A172 (cell line): Measurements from ENCODE around the gene ANXA4. TPM values are rescaled to one million over a fixed set of nuclear protein-coding genes. Genes with fewer than 3 reads are reported as not detected.
"Not testable (repeated sequence)": the region's sequence is repeated elsewhere in the genome, so short reads cannot be mapped to it uniquely, and the experiment has no call there.

Source experiments
- DNase-seq: peaks from one replicate; pipeline ENCODE4 v3.0.0-alpha.2; 2015; ENCODE audit warnings: low spot score
- total RNA-seq: library from RNA; depleted of rRNA; stranded (reverse); fragments of >200 nt; shearing (Covaris generic); gene quantifications from 2 replicates; pipeline ENCODE4 v1.2.3, GENCODE V29; 2014

The ANXA4 gene
- total RNA-seq, 1 experiment from 2014 or later = 85.1 TPM

DNA sequence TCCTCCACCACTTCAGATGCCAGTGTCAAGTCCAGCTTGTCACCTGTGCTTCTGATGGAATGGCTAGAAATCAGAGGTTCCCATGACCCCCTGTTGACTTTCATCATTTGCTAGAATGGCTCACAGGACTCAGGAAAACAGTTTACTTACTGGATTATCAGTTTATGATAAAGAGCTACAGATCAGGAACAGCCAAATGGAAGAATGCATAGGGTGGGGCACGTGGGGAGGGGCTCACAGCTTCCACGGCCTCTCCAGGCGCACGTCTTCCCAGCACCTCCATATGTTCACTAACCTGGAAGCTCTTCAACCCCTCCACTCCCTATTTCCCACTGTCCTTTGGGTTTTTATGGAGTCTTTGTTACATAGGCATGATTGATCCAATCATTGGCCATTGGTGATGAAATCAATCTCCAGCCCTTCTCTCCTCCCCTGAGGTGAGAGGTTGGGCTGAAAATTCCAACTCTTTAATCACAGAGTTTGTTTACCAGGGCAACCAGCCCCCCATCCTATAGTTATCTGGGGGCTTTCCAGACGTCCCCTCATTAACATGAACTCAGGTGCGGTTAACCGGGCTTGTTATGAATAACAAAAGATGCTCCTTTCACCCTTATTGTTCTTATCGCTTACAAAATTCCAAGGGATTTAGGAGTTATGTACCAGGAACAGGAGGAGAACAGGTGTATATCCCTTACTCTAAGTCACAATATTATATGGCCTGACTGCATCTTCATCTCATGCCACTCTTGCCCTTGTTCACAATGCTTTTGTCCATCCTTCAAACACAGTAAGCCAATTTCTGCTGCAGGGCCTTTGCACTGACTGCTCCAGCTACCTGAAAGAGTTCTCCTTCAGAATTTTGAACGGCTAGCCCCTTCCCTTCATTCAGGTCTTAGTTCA is 35.2 kb downstream of the ANXA4 start:
- DNase-seq = no peak

DNA sequence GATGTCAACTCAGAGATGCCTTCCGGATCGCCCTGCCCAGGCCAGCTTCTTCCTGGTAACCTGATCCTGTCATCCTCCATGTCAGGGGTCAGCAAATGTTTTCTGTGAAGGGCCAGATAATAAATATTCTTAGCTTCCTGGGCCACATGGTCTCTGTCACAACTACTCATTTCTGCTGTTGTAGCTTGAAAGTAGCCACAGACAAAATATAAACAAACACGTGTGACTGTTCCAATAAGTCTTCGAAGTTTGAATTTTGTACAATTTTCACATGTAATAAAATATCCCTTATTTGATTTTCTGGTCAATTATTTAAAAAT is 35.8 kb downstream of the ANXA4 start:
- no peak for DNase-seq

DNA sequence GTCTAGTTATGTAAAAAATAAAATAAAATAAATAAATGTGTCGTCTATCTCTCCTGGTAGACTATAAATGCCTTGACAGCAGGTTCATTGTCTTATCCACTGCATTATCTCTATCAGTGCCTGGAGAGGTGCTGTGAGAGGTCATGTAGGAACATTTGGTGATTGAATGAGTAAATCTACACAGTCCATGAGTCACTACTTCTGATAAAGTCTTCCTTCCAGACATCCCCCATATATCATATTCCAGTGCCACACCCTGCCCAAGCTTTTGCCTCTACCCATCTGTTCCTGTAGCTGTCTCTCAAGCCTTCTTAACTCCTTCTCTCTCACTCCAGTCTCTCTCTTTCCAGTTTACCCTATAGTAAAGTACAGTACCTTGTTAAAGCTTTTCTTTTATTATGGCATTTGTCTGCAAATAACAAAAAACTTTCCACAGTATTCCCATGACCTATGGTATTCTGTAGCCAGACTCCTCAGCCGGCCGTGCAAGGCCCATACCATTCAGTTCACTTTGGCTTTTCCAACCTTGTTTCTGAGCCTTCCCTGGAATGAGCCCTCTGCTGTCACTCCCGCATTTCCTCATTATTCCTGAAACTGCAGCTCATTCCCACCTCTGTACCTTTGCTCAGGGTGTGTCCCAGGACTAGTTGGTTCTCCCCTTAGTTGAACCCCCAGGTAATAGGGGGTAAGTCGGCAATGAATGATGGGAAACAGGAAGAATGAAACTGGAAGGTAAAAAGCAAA is 37.5 kb downstream of the ANXA4 start:
- DNase-seq = peak; percentile 97

DNA sequence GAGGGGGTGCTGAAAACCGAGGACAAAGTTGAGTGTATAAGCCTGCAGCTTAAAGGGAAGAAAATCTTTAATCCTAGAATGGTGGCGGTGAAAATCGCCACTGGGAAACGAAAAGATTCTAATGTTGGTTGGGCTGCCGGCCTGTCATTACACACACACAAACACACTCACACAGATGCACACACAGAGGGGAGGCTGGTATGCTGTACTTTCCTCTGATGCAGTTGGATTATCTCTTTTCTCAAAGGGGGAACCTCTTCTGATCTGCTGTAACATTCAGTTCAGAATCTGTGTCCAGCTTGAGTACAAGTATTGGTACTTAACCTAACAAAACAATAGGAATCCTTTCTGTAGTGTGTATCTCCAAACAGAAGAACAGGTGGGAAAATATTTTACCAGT is 39.0 kb downstream of the ANXA4 start:
- no peak for DNase-seq

DNA sequence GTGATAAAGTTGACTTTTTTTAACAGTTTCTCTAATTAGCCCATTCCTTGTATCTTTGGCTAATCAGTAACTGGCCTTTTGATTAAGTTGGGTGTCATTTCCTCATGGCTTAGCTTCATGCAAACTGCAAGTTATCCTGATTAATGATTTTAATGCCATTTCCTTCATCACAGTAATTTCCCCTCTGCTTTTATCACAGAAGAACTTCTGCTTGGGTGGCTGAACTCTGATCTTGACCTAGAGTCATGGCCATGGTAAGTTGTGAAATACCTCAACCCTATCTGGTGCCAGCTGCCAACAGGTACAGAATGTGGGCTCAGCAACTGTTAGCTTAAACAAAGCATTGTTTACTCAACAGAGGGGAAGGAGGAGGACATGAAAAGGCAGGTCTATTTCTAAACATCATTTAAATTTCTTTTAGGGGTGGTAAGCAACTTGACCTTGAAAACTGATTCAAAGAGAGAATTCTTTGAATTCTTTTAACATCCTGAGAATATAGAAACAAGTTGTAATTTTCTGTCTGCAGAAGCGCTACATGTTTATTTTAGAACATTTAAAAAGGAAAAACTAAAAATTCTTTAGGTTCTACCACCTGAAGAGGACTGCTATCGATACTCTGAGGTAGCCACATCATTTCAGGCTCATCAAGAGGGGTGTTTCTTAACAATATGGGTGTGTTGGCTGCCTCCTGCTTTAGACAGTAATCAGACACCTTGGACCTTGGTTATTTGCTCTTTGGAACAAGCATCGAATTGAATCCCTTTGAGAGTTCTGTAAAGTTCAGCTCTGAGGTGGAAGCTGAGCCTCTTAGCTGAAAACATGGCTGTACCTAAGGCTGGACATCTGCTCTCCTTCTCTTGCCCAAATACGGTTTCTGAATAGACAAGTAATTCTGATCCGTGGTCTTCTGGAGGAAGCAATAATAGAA is 39.7 kb downstream of the ANXA4 start:
- no peak for DNase-seq

DNA sequence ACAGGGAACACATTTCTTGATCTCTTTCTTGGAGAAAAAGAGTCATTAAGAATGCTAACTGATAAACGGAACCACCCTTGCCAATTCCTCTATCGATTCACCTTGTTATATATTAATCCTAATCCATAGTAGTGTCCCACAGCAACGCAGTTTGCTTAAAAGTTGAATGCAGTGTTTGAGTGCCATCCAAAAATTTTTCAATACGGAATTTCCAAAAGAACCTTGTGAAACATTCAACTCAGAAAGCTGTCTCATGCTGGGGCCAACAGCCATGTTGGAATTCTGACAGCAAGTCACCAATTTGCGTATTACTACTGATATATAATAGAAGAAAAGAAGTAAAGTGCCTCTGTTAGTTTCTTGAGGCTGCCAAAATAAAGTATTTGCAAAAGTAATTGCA is 42.3 kb downstream of the ANXA4 start:
- DNase-seq = no peak

DNA sequence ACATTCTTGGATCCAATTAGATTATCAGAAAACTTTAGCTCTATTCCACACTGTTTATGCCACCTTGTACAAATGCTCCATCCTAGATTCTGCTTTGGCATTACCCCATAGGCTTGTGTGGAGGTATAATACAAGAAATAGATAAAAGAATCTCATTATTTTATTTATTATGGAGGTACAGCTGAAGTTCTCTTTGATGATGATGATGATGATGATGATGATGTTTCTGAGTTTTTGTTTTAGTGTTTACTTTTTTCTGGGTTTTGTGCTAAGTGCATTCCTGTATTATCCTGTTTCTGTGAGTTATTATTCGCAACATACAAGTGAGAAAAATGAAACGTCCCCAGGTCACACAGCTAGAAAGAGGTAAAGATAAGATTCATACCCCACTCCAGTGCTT is 43.4 kb downstream of the ANXA4 start:
- no peak for DNase-seq

DNA sequence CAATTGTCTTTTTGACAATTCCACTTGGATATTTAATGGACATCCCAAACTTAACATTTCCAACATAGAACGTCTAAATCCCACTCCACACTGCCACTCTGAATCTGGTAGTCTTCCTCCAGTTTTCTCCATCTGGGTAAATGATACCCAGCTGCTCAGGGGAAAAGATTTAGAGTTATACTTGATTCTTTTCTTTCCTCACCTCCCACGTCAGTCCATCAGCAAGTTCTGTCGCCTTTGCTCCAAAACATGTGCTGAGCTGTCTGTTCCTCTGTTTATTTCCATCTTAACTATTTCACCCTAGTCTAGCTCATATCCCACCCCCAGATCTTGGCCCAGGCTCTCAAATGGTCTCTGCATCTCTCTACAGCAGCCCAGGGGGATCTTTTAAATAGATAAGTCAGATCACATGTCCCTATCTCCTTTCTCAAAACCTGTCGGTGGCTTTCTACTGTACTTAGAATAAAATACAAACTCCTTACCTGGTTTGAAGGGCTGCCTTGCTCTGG is 44.2 kb downstream of the ANXA4 start:
- no peak for DNase-seq

DNA sequence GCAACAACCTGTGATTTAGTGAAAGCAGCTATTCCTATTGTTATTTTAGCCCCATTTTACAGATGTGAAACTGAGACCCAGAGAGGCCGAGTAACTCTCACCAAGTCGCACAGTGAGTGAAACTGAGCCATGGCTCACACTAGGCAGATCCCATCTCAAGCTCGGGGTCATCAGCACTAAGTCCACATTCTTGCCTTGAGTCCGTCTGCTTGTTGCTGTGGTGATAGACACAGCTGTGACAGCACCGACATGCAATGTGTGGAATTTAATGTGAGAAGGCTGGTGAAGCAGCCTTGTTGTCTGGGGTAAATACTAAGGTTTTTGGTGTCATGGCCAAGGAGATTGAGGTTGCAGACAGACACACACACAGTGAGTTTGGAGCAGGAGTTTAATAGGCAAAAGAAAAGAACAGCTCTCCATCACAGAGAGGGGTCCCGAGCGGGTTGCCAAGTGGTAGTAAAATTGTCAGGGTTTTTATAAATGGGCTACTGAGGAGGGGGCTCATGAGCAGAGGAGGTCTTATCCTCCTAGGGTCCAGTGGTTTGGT is 47.3 kb downstream of the ANXA4 start:
- DNase-seq = peak; percentile 83

DNA sequence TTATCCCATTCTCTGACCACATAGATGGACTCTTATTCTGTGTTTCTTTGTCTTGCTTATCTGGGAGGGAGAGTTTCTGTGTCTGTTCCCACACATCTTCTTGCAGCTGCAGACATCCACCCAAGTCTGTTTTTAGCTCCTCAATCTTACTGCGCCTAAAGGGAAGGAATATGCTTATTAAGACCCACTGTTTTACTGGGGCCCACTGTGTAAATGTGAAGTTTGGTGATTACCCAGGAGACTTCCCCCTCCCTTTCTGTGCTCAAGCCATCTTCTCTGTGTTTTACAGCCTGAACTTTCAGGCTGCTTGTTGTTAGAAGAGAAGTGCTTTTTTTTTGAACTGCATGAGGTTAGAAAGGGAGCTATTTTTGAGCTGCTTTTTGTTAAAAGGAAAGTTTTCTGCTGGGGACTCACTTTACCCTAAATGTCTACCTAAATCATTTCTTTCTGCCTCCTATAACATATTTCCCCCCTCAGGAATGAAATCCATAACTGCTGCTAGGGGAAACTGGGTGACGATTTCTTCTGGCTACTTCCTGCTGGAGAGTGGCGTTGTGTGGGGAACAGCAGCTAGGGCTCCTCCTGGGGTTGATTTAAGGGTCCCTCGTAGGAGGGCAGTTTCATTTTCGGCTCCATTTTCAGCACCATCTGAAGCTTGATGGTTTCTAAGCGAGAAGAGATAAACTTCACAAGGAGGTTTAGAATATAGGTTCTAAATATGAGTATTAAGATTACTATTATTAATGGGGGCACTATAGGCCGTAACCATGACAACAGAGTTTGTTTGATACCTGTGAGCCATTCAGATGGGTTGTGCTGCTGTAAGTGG is 48.1 kb downstream of the ANXA4 start:
- no peak for DNase-seq

DNA sequence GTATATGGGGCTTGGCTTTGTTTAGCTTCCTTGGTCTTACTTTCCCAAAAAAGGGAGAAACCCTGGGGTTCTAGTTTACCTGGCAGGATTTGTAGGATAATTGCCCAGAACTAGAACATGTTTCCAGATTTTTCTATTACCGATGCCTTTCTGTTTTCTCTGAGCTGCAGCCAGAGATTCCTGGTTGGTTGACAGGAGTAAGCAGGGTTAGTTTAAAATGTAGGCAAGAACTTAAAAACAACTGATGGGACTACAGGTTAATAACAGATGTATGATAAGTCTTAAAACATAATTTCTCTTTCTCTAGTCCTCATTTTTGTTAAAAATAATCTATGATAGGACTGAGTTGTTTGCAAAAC is 48.6 kb downstream of the ANXA4 start:
- no peak for DNase-seq

DNA sequence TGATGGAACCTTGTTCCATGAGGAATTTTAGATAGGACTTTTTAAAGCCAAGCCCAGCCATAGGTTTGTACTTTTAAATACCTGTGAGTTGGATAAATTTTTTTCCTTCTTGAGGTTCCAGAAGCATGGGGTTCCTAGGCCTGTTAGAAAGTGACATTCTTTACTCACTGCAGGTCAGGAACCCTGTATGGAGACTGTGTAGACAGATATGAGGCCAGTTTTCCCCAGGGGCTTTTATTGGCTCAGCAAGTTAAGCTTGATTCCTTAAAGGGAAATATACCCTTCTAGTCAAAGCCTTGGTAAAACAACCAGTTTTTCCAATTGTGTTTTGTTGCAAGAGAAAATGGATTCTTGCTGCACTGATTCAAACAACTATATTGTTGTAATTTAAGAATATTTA is 49.1 kb downstream of the ANXA4 start:
- no peak for DNase-seq

DNA sequence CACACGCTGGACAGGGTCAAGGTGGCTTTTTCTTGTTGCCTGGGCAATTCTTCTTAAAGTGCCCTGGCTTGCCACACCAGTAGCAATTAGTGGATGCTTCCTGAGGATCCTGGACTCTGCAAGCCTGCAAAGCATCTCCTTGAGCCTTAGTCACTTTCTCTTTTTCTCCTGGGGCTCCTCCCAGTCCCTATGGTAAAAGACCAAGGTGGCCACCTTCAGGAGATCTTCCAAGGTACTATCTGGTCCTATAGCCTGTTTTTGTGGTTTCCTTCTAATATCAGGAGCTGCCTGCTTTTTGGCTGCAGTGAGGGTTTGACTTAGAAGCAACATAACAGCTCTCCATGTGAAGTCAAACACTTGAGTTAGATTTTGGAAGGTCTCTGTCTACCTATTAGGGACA is 54.2 kb downstream of the ANXA4 start:
- no peak for DNase-seq

DNA sequence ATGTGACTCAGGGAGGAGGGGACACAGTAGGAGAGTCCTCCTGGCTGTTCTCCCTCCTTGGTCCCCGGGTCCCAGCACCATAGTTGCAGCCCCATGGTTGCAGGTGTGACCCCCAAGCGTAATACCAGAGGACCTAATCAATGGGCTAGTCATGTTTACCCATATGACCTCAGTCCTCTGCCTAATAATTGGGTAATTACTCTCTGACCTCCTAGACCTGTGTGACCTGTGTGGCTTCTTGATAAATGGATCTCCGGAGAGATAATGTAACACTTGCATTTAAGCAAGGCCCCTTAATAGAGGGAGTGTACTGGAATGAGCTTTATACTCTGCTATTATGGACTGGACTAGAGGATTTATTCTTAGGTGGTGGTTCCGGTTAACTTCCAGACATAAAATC is 55.3 kb downstream of the ANXA4 start:
- DNase-seq = no peak

DNA sequence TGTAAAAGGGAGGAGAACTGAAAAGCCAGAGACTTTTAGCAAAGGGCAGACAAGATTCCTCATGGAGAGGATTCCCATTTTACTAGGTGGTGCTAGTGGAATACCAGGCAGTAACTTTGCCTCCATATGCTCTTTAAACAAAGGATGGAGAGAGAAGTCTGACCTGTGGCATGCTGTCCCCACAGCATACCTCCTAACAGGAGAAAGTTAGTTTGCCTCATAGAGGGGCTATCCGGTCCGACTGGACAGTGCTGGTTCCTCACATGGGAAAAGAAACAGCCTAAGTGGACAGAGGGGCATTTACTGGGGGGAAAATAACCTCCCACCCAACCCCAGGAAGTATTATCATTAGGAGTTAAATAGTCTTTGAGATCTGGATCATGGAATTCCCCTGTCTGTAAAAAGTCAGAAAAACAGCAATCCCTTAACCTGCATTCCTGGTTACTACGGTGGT is 55.9 kb downstream of the ANXA4 start:
- peak; percentile 76 for DNase-seq

DNA sequence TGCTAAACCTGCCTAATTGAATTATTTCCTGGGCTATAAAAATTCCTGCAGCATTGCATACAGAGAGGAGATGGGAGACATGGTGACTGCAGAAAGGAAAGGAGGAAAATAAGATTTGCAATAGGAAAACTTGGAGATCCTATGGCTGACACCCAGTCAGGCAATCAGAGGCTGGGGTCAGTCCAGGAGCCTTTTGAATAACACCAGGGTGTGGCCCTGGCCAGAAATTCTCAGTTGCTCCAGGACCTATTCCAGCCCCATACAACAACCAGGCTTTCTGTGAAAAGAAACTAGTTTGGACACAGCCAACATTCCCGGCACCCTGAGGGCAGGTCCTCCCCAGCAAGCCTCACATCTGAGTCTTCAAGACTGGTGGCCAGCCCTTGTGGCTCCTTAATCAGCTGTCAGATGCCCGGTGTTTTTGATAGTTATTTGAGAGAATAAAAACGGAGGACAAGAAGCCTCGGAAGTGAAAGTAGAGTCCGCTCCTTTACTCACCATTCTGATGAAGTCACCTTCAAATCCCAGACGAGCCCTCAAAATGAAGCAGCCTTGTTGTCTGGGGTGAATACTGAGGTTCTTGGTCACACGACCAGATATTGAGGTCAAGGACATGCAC is 56.5 kb downstream of the ANXA4 start:
- no peak for DNase-seq

DNA sequence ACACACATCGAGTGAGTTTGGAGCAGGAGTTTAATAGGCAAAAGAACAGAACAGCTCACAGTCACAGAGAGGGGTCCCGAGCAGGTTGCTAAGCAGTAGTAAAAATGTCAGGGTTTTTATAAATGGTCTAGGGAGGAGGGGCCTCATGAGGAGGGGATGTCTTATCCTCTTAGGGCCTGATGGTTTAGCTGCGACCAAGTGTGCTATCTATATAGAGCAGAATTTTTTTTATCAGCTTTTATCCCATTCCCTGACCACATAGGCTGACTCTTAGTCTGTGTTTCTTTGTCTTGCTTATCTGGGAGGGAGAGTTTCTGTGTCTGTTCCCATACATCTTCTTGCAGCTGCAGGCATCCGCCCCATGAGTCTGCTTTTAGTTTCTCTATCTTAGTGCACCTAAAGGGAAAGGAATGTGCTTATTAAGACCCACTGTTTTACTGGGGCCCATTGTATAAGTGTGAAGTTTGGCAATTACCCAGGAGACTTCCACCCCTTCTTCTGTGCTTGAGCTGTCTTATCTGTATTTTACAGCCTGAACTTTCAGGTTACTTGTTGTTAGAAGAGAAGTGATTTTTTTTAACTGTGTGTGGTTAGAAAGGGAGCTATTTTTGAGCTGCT is 57.1 kb downstream of the ANXA4 start:
- DNase-seq = peak; percentile 94

DNA sequence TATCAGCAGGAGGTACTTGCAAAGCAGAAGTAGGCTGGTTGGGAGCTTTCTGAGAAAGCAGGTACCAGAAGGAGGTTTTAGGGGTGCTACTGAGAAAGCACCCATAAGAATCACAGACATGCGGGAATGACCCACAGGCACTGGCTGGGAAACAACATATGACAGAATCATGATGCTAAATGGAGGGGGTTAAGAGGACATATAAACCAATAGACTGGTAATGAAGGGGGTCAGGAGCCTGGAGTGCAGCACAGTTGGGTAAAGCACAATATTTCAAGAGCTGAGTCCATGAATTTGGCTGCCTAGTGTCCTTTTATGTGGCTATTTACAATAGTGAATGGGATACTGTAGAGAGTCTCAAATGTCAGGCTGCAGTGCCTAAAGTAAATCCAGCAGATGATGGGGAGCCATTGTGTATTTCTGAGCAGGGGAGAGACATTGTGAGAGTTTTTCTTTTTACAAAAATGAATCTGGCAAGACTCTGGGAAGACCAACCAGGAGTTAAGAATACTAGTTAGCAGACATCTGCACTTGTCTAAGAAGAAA is 59.9 kb downstream of the ANXA4 start:
- DNase-seq = no peak

DNA sequence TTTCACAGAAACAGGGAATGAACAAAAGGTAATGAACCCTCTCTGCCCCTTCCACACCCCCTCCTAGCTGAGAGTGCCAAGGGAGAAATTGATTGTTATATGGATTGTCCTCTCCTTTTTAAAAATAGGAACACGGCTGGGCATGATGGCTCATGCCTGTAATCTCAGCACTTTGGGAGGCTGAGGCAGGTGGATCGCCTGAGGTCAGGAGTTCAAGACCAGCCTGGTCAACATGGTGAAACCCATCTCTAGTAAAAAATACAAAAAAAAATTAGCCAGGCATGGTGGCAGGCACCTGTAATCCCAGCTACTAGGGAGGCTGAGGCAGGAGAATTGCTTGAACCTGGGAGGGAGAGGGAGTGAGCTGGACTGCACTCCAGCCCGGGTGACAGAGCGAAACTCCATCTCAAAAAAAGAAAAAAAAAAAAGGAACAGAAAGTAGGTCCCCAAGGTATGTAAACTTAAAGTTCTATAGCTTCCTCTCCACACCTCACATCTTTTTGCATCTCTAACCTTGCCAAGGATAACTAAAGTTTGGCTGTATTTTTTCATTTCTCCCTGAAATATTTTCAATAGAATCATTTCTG is 60.9 kb downstream of the ANXA4 start:
- DNase-seq = not testable (repeated sequence)
